ENCODE data around the gene TCEA2.

TCEA2 gene

GRCh38 chr20:64049878-64050260 is 13.1 kb upstream of the TCEA2 start:
- DNase-seq, result no peak

GRCh38 chr20:64050261-64051032 is 12.6 kb upstream of the TCEA2 start:
- DNase-seq, result no peak

DNA sequence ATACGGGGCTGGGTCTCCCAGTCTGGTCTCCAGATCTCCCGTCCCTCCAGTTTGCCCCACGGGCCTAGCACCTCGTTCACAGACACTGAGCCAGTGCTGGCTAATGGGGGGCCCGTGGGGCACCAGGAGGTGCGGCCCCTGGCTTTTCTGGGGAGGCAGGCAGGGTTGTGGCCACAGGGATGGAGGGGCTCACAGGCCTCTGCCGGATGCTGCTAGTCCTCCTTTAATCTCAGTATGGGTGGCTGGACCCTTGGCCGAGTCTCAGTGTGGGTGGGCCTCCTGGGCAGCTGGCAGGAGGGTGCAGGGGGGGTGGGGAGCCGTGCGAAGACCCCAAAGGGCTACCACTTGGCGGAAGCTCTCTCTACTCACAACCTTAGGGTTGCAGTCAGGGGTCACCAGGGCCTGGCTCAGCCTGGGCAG is 12.0 kb upstream of the TCEA2 start:
- no peak for DNase-seq

DNA sequence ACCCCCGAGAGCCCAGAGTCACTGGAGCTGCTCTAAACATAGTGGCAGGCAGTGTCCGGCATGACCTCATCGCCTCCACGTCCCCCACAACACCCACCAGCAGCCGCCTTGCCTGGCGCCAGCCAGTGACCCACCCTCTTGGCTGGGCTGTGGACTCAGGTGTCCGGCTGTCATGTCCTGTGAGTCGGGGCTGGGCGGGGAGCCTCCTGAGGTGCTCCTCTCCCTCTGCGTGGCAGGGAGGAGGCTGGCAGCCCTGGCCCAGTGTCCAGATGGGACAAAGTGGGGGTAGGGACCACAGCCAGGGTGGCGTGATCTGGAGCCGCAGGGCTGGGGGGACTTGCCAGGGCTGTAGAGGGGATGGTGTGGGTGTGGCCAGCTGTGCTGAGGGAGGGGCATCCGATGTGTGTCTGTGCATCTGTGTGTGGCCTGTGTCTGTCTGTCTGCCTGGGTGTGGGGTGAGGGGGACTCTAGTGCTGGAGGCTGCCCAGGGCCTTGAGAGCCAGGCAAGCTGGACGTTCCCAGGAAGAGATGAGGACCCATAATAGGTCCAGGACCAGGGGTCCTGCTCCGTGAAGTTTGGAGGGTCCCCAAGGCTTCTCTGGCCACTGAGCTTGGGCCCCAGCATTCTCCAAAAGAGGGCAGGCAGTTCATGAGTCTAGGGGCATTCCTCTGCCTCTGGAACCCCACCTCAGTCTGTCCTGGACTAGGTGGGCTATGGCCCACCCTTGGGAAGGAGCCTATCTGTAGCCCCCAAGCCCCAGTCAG is 11.3 kb upstream of the TCEA2 start:
- no peak for DNase-seq

GRCh38 chr20:64052326-64052722 is 10.7 kb upstream of the TCEA2 start:
- DNase-seq, result no peak

GRCh38 chr20:64052987-64053840 is 9.8 kb upstream of the TCEA2 start:
- no peak for DNase-seq

GRCh38 chr20:64053841-64054661 is 8.9 kb upstream of the TCEA2 start:
- DNase-seq, result peak in 1 of 3 experiments; percentile 34

GRCh38 chr20:64055396-64055892 is 7.6 kb upstream of the TCEA2 start:
- DNase-seq, result no peak

- DNase-seq, result peak in 1 of 3 experiments; percentile 24
Measured at GRCh38 chr20:64055893-64056638, 6.9 kb upstream of the TCEA2 start.

DNA sequence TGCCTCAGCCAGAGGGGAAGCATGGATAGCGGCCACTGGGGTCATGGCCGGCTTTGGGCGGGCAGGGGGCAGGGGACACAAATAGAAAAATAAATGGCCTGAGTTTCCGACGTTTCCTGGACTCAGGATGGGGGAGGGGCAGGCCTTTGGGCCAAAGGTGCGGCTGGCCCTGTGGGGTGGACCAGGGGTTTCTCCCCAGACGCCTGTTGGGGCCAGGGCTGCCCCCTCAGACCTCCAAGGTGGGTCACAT is 6.4 kb upstream of the TCEA2 start:
- no peak for DNase-seq

- DNase-seq, result peak in 2 of 3 experiments; percentile 63 to 71
Measured at GRCh38 chr20:64056889-64057627, 5.9 kb upstream of the TCEA2 start.

DNA sequence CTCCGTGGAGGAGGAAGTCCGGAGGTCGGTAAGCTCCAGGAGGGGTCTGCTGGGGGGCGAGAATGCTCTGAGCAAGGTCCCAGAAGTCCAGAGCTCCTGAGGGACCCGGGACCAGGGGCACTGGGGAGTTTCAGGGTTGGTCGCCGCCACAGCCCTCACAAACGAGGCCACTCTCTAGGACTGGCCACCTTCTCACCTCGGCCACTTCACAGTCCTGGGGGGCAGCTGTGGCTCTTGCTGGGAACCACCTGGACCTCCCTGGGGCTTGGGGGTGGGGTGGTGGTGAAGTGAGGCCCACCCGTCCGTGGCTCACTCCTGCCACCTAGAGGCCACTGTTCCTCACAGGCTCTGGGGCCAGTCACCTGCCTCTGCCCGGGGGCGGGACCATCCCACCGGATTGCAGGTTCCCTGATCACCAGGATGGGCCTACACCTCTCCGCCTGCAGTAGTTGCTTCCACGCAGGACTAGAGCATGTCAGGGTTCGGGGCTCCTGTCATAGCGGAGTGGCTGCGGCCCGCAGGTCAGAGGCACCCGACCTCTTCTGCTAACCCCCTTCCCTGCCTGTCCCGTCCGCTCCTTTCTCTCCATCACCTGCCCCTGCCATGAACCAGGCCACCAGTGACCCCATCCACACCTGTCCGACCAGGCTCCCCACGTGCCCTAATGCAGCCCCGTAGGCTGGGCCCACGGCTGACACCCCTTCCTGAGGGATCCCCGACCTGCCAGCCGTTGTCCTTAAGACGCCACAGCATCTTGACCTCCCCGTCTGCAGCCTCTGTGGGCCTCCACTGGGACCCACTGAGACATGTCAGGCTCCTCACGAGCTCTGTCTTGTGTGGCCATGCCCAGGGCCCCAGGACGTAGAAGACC is 5.1 kb upstream of the TCEA2 start:
- peak; percentile 68 to 81 (median 71) for DNase-seq

GRCh38 chr20:64058536-64058935 is 4.5 kb upstream of the TCEA2 start:
- DNase-seq, result no peak

GRCh38 chr20:64062276-64062595 is 762 bp upstream of the TCEA2 start:
- DNase-seq, result no peak

- peak in 1 of 3 experiments; percentile 38 for DNase-seq
Measured at GRCh38 chr20:64063389-64064144, 569 bp downstream of the TCEA2 start.

- no peak for DNase-seq
Measured at GRCh38 chr20:64064145-64064698, 1.2 kb downstream of the TCEA2 start.

GRCh38 chr20:64065062-64065973 is 2.3 kb downstream of the TCEA2 start:
- DNase-seq, result peak in 2 of 3 experiments; percentile 55 to 63

- no peak for DNase-seq
Measured at GRCh38 chr20:64065974-64066343, 3.0 kb downstream of the TCEA2 start.
